GM18858 (cell line): Measurements from ENCODE around the gene IGSF9B.
A peak's percentile ranks its signal among the peaks of the same experiment; 100 is the strongest.

Experiments used
- ATAC-seq: cut with Tn5 transposase; IDR thresholded peaks from one replicate; pipeline ENCODE4 v1.9.1; 2021; ENCODE audit not compliant: unreplicated experiment

Gene IGSF9B

DNA sequence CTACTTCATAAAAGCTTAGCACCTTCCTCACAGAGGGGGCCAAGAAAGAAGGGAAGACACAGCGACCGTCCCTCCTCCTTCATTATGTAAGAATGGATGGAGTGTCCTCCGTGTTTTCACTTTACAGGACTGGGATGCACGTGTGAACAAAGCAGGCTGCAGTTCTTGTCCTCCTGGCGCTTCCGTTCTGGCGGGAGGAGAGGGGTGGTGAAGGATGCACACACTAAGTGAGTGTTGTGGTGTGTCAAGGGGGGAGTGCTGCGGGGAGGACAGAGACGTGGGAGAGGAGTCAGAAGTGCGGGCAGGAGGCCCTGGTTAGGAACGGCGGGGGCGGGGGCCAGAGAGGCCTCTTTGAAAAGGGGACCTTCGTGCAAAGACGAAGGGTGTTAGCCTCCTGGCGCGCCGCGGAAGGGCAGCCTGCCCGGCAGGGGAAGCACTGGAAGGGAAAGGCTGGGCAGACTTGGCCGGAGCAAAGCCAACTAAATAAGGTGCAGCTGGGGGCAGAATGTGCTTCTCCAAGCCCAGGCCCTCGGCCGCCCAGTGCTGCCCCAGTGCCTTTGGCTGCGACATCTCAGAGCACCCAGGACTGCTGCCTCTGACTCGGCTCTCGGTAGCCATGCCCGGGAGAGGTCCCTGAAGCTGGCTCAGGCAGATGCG lies 27.0 kb upstream of the IGSF9B start:
- no peak for ATAC-seq

- no peak for ATAC-seq
Measured at GRCh38 chr11:133982876-133983275, 26.1 kb upstream of the IGSF9B start.

DNA sequence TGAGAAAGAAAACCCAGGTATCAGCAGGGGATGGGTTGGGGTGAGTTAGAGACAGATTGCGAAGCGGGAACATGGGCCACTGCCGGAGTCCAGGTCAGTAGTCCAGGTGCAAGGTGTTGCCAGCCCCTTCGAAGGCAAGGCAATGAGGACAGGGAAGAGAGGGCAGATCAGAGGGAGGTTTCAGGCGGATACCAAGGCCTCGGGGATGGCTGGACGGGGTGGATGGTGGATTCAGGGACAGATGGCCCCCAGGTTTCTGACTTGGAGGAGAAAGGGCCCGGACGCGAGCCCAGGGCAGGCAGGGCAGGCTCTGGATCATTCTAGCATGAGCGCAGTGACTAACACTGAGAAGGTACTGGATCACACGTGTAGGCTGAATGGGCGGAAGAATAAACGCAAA lies 25.4 kb upstream of the IGSF9B start:
- ATAC-seq: no peak

DNA sequence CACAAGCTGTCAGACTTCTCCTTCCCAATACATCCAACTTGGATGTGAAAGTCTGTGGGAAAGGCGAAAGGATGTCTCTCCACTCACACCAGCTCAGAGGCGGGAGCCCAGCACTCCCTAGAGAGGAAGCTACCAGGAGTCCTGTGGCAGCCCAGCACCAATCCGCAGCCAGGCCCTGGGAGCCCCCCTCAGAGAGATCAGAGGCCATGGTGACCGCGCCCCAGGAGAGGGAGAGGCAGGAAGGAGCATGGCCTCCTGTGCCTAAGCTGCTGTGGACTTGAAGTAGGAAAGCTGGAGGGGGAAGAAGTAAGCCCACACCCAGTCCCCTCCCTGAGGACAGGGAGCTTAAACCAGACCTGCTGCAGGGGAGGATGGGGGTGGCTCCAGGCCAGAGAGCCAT lies 24.4 kb upstream of the IGSF9B start:
- no peak for ATAC-seq

- no peak for ATAC-seq
Measured at GRCh38 chr11:133980665-133981064, 23.9 kb upstream of the IGSF9B start.

DNA sequence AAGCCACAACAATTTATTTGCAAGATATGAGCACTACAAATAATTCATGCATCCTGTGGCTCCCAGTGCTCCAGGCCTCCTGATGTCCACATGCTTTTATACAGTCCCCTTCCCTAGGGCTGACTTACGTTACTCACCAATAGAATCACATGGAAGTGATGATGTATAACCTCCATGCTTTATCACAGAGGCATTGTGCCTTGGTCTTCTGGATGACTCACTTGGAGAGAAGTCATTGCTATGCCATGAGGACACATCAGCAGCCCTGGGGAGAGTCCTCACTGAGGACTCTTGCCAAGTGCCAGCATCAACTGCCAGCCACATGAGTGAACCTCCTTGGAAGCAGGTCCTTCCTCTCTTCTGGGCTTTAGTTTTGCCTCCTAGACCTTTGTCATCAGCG lies 22.0 kb upstream of the IGSF9B start:
- ATAC-seq: no peak

DNA sequence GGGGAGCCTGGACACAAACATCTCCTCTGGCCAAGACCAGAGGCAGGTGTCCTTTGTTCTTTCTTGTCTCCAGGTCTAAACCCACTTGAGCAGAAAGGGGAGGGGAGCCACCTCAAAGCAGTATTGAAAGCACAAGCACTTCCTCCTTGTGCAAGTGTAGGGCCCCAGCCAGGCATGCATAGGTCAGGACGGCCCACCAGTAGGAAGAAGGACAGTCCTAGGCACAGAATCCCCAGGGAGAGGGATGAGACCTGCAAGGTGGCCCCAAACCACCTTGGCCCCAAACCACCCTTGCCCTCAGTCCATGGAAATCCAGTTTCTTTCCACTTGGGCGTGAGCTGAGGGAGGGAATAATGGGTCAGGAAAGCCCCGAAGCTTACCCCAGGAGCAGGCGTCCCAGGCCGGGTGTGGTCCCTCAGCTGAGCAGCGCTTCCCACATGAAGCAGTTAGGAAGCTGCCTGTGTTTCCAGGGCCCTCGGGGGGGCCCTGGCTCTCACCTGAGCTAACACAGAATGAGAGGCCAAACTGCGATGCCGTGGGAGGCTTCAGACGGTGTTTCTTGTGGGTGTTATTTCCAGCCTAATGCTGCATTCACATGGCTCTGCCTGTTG lies 20.4 kb upstream of the IGSF9B start:
- ATAC-seq: peak; percentile 97

DNA sequence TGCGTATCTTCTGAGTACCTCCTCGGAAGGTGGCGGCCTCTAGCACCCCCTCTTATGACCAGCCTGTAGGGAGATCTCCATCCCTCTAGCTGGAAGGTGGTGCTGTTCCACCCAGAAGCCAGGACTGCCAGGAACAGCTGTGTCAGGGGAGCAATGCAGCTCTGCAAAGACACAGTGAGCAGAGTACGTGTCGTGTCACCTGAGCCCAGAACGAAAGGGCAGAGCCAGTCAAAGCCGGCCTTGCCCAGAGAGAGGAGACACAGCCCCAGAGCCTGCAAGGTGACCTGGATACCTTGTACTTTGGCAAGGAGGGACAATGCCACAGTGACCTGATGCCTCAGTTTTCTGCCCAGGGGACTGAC lies 18.7 kb upstream of the IGSF9B start:
- no peak for ATAC-seq

- ATAC-seq: no peak
Measured at GRCh38 chr11:133974836-133975487, 18.2 kb upstream of the IGSF9B start.

DNA sequence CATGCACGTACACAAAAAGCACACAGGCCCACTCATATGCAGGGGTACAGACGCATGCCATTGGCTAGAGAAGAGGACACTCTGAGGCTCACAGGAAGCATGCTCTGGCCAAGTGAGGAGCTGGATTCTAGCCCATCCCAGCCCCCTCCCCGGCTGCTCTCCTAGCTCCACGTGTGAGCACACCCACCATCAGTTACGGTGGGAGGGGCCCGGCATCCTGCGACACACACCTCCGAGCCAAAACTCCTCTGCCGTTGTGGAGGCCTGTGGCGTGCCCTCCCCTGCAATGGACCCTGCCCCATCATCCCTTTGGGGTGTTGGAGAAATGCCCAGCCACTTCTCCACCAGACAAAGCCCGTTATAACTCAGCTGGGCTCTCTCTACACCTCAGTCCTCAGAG lies 15.1 kb upstream of the IGSF9B start:
- ATAC-seq: no peak

GRCh38 chr11:133969112-133969511 lies 12.3 kb upstream of the IGSF9B start:
- no peak for ATAC-seq

DNA sequence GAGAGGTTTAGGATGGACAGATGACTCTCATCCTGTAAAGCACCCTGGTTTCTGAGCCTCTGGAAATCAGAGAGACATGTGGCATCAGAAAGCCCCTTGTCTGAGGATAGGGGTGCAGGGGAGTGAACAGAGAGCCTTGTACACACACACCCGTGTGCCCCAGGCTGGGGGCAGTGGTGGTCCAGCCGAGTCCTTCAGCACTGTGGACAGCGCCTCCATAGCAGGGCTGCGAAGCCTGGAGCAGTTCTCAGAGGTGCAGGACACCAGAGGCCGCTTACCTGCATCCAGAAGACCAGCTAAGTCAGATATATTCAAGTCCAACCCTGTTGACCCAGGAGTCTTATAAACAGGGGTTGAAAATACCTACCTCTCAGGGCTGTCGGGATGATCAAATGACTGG lies 11.5 kb upstream of the IGSF9B start:
- ATAC-seq: no peak

DNA sequence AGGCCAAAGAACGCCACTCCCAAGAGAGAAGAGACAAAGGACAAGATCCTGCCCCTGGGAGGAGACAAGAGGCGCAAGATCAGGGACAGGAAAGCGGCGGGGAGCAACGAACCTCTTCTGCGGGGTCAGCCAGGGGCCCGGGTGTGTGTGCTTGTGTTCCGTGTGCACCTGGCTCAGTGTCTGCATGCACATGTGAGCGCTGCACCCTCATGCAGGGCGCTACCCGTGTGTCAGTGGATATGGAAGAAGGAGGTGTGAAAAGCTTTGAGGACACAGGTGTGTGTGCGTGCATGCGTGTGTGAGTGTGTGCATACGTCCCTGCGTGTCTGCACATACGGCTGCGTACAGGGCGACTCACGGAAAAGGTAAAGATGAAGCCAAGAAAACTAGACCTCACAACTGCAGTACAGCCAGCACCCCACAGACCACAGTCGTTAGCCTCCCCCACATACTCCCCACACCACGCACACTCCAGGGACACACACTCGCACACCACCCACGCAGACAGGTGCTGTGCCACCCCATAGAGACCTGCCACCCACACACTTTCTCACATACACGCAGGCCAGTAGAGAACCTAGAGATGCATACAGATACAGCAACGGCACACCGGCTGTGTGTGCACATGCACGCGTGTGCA lies 11.0 kb upstream of the IGSF9B start:
- no peak for ATAC-seq

GRCh38 chr11:133966921-133967598 lies 10.3 kb upstream of the IGSF9B start:
- ATAC-seq: no peak

GRCh38 chr11:133966172-133966651 lies 9.4 kb upstream of the IGSF9B start:
- ATAC-seq: no peak

GRCh38 chr11:133965031-133965601 lies 8.3 kb upstream of the IGSF9B start:
- ATAC-seq: no peak

GRCh38 chr11:133964356-133964755 lies 7.6 kb upstream of the IGSF9B start:
- ATAC-seq: no peak

DNA sequence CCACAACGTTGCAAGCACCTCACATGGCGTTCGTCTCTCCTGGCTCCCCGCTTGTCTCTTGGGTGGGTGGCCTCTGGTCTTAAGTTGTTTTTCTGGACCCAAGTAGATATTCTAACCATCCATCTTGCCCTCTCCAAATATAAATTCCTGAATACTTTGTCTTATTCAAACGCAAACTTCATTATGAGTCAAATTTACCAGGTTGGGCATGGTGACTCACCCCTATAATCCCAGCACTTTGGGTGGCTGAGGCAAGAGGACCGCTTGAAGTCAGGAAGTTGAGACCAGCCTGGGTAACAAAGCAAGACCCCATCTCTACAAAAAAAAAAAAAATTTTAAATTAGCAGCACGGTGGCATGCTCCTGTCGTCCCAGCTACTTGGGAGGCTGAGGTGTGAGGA lies 5.1 kb upstream of the IGSF9B start:
- ATAC-seq: no peak

GRCh38 chr11:133957900-133958299 lies 1.1 kb upstream of the IGSF9B start:
- ATAC-seq: no peak

GRCh38 chr11:133955945-133956421 lies 785 bp downstream of the IGSF9B start:
- no peak for ATAC-seq
